Esophagus muscularis mucosa (tissue), 4 donors: ENCODE measurements around the gene INCENP. TPM values are rescaled to one million over a fixed set of nuclear protein-coding genes. Genes with fewer than 3 reads are reported as not detected.

Source experiments
- DNase-seq: peaks from one replicate; pipeline ENCODE4 v3.0.0-alpha.2; 2017; ENCODE audit errors: extremely low spot score
- H3K27ac ChIP-seq, 4 donors: fragments of 200-600 bp; sonication (generic); replicated peaks in 1 of 4; 1 replicate in 3 of 4; 2 replicates in 1 of 4; pipeline ENCODE4 v1.5.1; 2016 to 2019; ENCODE audit warnings: mild to moderate bottlenecking in 1 of 4
- H3K27me3 ChIP-seq, 4 donors: fragments of 200-600 bp; sonication (generic); one replicate each; pipeline versions ENCODE4 v1.5.1 to v1.6.0; 2016 to 2019
- H3K36me3 ChIP-seq, 4 donors: fragments of 200-600 bp; sonication (generic); one replicate each; pipeline ENCODE4 v1.5.1; 2016 to 2019
- H3K4me1 ChIP-seq, 4 donors: fragments of 200-600 bp; sonication (generic); one replicate each; pipeline ENCODE4 v1.5.1; 2016 to 2019
- H3K4me3 ChIP-seq, 4 donors: fragments of 200-600 bp; sonication (generic); 1 replicate in 2 of 4; 2 replicates in 2 of 4; pipeline ENCODE4 v1.5.1; 2016 to 2019; ENCODE audit warnings: mild to moderate bottlenecking in 4 of 4, moderate library complexity in 1 of 4
- H3K9me3 ChIP-seq, 4 donors: fragments of 200-600 bp; sonication (generic); 1 replicate in 3 of 4; 2 replicates in 1 of 4; pipeline ENCODE4 v1.5.1; 2016 to 2019
- CTCF ChIP-seq, 3 experiments: fragments of 200-600 bp in 2 of 3; fragments of 450-650 bp in 1 of 3; sonication (generic) in 2 of 3; IDR thresholded peaks; one replicate each; pipeline ENCODE4 v1.5.1; 2017 to 2019; ENCODE audit warnings: antibody characterized with exemption in 3 of 3, mild to moderate bottlenecking in 2 of 3, moderate library complexity in 1 of 3
- EP300 ChIP-seq: sonication (generic); formaldehyde crosslinking; IDR thresholded peaks from one replicate; pipeline ENCODE4 v1.6.1; 2017; ENCODE audit warnings: antibody characterized with exemption
- POLR2A ChIP-seq: fragments of 450-650 bp; IDR thresholded peaks from one replicate; pipeline ENCODE4 v1.6.1; 2017; ENCODE audit warnings: antibody characterized with exemption, moderate library complexity, mild to moderate bottlenecking, low read depth
- POLR2AphosphoS5 ChIP-seq, 2 donors: sonication (generic); formaldehyde crosslinking; IDR thresholded peaks; one replicate each; pipeline ENCODE4 v1.6.1; 2017; ENCODE audit warnings: antibody characterized with exemption in 2 of 2
- WGBS: methylation state at CpG from one replicate; pipeline ENCODE4 v1.1.5; 2018; 5-methylcytosine and 5-hydroxymethylcytosine counted together
- intact Hi-C: fragments of 100-400 bp; cut with DNase I; formaldehyde crosslinking; loops from one replicate; pipeline ENCODE4 v1.15.1; 2023
- total RNA-seq, 4 donors: library from RNA; depleted of rRNA; stranded (reverse); fragments of >200 nt; gene quantifications; one replicate each; pipeline versions ENCODE4 v1.1.0 to v1.2.1, GENCODE V29; 2016

The INCENP gene
- total RNA-seq: 10 to 100 TPM; 13.8 to 20.3 (median 16.0) TPM

DNA sequence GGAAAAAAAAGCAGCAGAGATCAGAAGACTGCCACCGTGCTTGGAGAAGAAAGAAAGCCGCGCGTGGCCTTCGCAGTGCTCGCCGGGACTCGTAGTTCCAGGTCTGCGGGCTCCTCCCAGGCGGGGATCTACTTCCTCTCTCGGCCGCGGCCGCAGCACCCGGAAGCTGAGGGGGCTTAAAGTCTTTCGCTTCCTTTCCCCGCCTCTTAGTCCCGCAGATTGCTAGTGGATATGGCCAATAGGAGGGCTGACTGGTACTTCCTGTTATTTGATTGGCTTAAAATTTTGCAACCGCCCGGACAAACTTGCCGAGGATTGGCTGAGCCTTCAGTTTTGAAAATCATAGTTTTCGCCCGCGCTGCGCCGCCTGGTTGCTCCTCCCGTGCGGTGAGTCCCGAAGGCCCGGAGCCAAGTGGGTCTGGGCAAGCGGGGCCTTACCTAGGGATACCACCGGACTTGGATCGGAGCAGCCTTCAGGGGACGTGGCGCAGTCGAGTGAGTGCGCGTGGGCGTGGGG, at the start of gene INCENP:
Gene INCENP (plus strand): TSS at position 343 of the 517 bp plus-strand sequence. CDS start 4,151 bp downstream, outside the sequence.
- Histone ChIP-seq H3K4me3 (peak within 1 kb of the TSS; percentile 76 to 98 (median 94)), H3K27me3 (no peaks in the 10 kb centered on the region), H3K36me3 (peaks cover 0 to 8% (median 7%) of the 10 kb centered on the region in 4 donors), H3K4me1 (peaks cover 11 to 21% (median 19%) of the 10 kb centered on the region in 4 donors), H3K27ac (peak within 1 kb of the TSS; percentile 59 to 78 (median 72)), H3K9me3 (no peaks in the 10 kb centered on the region)
- WGBS: under 1% methylated on average over 23 of the region's 39 CpGs
- DNase-seq: peak; percentile 98
- intact Hi-C loops: no loop called here
- TF ChIP-seq CTCF (IDR thresholded peaks at IDR 0.05): no peak
- peak; percentile 55 to 86 for TF ChIP-seq POLR2AphosphoS5 (IDR thresholded peaks at IDR 0.05)

DNA sequence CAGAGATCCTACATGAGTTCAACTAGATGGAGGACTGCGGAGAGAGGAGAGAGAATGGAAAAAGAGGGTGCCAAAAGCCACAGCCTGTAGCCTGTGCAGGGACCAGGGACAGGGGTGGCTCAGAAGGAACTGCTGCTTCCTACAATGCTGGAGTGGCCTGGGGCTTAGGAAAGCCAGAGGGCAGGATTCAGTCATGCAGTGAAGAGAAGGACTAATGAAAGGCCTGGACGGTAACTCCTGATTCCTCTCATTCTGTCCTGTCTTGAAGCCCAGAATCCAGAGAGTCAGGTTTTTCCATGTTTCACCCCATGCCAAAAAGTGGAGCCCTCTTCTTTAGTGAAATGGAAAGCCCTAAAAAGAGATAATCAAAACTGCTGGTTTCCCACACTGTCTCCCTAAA, 48.4 kb upstream of the INCENP start:
- no peak overlapping the region for H3K4me3 ChIP-seq
- DNase-seq: no peak
- intact Hi-C loops: no loop called here
- no peak overlapping the region for H3K27ac ChIP-seq
- WGBS: 91% methylated on average over 2 of the region's 2 CpGs
- no peaks in the 10 kb centered on the region for H3K27me3 ChIP-seq
- no peaks in the 10 kb centered on the region for H3K4me1 ChIP-seq
- TF ChIP-seq CTCF (IDR thresholded peaks at IDR 0.05): no peak
- no peak for TF ChIP-seq EP300
- no peak for TF ChIP-seq POLR2A
- no peak for TF ChIP-seq POLR2AphosphoS5 (IDR thresholded peaks at IDR 0.05)
- no peaks in the 10 kb centered on the region for H3K9me3 ChIP-seq
- H3K36me3 ChIP-seq: no peaks in the 10 kb centered on the region

DNA sequence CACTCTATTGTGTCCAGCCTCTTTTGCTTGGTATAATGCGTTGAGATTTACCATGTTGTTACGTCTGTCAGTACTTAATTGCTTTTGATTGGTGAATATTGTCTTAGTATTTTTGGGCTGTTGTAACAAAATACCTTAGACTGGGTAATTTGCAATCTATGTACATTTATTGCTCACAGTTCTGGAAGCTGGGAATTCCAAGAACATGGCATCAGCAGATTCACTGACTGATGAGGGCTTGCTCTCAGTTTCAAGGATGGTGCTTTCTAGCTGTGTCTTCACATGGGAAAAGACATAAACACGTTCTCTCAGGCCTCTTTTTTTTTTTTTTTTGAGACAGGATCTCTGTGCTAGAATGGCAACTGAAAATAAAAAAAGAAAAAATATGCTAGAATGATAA, 46.7 kb upstream of the INCENP start:
- intact Hi-C loops: no loop called here
- peaks cover 0 to 7% (median 5%) of the 10 kb centered on the region in 4 donors for H3K4me1 ChIP-seq
- no peaks in the 10 kb centered on the region for H3K36me3 ChIP-seq
- H3K27ac ChIP-seq: no peak overlapping the region
- 83% methylated on average over 3 of the region's 3 CpGs for WGBS
- H3K4me3 ChIP-seq: no peak overlapping the region
- DNase-seq: no peak
- no peak for TF ChIP-seq POLR2A
- TF ChIP-seq POLR2AphosphoS5 (IDR thresholded peaks at IDR 0.05): no peak
- no peak for TF ChIP-seq CTCF (IDR thresholded peaks at IDR 0.05)
- no peak for TF ChIP-seq EP300
- H3K27me3 ChIP-seq: no peaks in the 10 kb centered on the region
- H3K9me3 ChIP-seq: no peaks in the 10 kb centered on the region

GRCh38 chr11:62081378-62082291, 42.2 kb upstream of the INCENP start:
- H3K27ac ChIP-seq: no peak overlapping the region
- no peaks in the 10 kb centered on the region for H3K36me3 ChIP-seq
- H3K4me3 ChIP-seq: peak overlapping the region in 1 of 4 donors; percentile 5
- peak; percentile 91 to 94 (median 91) for TF ChIP-seq CTCF (IDR thresholded peaks at IDR 0.05)
- peak in 1 of 2 donors; percentile 44 for TF ChIP-seq POLR2AphosphoS5 (IDR thresholded peaks at IDR 0.05)
- no peak for TF ChIP-seq POLR2A
- TF ChIP-seq EP300: no peak
- DNase-seq: peak; percentile 95
- intact Hi-C loops: loop anchor here (1.0 to 10.0 kb wide), 3 partner anchors 129 to 287 kb away; partner anchors contain the start of genes BEST1, FEN1 and TMEM258
- H3K9me3 ChIP-seq: no peaks in the 10 kb centered on the region
- no peaks in the 10 kb centered on the region for H3K27me3 ChIP-seq
- H3K4me1 ChIP-seq: peaks cover 0 to 9% (median 6%) of the 10 kb centered on the region in 4 donors
- WGBS: 8% methylated on average over 14 of the region's 16 CpGs
